NCI-H146 treated with DMSO at 0.1 percent for 48 hours (cell line): Measurements from ENCODE around the gene CCDC85C.

Source experiments
- DNase-seq: peaks from one replicate; lab custom pipeline; 2025; ENCODE audit not compliant: unreplicated experiment; lab: John Stamatoyannopoulos, UW

Gene CCDC85C

DNA sequence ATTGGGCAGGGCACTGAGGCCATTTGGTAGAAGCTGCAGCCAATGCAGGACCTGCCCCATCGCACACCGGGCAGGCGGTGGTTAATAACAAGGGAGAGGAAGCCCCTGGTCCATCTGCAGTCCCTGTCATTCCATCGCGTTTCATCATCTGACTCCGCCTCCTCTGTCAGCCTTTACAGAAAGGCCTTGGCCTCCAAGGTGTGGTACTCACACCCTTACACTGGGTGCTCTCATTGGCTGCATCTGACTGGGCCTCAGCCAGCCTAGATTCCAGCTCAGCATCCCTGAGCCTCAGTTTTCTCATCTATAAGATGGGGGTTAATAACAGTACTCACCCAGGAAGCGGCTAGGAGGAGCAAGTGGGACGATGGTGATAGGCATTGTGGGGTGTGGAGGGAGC, 26.2 kb upstream of the CCDC85C start:
- DNase-seq = no peak

DNA sequence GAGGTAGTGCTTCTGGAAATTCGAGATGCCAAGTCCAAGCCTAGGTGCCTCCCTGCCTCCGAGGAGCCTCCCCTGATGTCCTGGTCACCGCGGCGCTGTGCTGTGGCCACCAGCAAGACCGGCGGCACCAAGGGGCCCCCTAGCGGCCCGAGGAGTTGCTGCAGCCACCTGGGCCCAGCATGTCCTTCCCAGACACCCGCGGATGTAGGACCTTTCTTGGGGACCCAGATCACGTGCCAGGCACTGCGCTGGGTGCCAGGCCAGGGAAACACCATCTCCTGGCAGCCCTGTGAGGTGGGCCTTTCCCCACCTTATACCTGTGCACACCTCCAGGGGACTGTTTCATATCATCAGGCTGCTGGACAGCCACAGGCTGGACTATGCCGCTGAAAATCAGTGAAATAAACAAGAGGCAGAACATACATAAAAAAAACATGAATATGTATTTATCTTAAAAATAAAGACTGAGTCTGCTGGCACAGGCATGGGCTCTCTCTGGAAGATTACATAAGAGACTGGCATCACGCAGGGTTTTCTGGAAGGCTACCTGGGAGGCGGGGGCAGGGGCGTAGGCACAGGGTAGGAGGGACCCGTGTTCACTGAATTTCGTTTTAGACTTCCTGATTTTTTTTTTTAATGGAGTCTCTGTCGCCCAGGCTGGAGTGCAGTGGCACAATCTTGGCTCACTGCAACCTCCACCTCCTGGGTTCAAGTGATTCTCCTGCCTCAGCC, 25.0 kb upstream of the CCDC85C start:
- peak; percentile 21 for DNase-seq

DNA sequence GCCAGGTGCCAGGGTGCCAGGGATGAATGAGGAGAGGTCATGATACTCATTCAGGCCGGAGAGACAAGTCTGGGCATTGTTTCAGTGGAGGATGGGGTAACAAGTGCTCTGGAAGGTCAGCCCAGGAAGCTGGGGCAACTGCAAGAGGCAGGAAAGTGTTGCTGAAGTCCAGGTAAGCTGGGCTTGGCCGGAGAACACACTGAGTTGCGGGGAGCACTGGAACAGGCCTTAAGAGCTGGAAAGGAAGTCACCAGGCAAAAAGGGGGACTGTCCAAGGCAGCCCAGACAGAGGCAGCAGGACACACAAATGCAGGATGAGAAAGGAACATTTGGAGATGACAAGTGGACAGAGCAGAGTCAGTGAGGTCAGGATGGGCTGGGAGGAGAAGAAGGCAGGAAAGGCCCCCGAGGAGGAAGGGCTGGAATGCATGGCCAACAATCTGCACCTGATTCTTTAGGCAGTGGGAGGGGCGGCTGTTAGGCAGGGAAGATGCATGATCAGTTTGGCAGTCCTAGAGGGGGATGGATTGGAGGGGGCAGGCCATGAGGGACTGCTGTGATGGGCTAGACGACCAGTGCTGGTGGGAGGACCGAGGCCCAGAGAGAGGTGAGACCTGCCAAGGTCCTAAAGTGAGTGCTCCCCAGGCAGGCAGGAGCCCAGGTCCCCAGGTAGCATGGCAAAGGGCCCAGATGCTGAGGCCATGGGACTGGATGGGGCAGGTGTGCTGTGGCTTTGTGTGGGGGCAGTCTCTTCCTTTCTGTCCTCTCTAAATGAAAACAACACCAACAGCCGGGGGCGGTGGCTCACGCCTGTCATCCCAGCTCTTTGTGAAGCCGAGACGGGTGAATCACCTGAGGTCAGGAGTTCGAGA, 23.7 kb upstream of the CCDC85C start:
- no peak for DNase-seq

DNA sequence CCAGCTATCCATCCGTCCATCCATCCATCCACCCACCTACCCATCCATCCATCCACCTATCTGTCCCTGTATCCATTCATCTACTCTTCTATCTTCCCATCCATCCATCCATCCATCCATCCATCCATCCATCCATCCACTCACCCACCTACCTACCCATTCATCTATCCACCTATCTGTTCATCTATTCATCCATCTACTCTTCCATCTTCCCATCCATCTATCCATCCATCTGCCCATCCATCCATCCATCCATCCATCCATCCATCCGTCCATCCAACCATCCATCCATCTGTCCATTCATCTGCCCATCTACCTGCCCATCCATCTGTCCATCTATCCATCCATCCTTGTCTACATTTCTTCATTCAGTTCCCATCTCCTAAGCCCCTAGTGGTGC, 23.1 kb upstream of the CCDC85C start:
- DNase-seq = no peak

DNA sequence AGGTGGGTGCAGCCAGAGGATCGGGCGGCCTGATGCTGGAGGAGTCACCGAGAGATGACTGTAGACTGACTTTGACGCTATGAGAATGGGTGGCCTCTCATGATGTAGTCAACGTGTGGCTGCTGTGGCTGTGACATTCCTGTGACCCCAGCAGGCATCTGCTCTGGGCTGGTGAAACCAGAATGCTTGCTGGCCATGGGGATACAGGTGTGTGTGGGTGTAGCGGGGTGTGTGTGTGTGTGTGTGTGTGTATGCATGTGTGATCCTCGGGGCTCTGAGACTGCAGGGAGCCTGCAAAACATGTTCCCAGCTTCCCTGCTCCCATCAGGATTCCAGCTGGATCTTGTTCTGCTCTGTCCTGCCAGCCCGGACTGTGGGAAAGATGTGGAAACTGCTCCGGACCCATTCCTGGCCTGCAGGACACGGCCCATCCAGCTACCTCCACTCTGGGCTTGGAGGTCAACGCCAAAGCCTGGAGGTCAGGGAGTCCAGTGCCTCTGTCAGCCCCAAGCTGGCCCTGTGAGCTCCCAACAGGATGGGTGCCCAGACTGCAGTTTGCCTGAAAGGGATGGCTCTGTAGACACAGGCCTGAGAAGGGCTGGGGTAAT, 22.1 kb upstream of the CCDC85C start:
- no peak for DNase-seq

DNA sequence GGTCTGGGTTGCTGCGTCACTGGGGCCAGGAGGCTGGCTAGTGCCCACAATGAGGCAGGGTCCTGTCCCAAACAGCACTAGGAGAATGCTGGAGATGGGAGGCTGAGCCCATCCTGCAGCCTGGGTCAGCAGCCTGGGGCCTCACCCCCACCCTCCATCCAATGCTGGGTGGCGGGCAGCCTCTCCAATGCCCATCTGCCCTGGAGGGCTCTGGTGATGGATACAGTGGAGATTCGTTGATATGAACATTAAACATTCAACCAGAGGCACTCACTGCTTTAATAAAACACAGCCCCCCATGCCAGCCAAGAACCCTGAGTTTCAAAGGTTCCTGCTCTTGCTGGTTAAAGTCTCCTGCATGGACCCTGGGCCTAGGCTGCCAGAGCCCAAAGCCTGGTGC, 21.5 kb upstream of the CCDC85C start:
- DNase-seq = no peak

DNA sequence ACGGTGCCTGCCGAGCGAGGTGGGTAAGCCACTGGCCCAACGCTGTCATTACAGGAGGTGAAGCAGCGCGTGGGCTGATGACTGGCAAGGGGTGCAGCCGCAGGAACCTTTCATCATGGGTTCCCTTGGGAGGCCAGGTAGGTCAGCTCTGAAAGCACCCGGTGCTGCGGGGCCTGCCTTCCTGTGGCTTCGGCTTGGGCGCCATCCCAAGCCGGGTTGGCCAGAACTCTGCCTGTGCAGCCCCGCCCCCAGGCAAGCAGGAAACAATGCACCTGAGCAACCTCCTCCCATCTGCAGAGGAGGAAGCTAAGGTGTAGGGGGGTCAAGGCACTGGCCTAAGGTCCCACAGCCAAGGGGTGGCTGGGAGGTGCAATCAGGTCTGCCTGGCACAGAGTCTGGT, 21.0 kb upstream of the CCDC85C start:
- DNase-seq = no peak

DNA sequence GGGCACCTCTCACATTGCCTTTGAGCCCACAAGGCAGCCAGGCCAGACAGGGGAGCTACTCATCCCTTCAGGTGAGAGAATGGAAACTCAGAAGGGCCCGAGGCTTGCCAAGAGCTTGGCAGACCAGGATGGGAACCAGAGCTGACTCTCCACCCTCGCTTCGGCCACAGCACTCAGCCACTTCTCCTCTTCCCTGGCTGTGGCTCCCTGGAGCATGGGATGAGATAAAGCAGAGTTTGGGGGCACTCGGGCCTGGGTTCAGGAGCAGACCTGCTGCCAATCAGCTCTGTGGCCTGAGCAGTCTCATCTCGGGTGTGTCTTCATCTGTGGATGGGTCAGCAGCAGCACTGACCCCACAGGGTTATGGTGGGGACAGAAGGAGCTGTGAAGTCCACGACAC, 20.0 kb upstream of the CCDC85C start:
- no peak for DNase-seq

DNA sequence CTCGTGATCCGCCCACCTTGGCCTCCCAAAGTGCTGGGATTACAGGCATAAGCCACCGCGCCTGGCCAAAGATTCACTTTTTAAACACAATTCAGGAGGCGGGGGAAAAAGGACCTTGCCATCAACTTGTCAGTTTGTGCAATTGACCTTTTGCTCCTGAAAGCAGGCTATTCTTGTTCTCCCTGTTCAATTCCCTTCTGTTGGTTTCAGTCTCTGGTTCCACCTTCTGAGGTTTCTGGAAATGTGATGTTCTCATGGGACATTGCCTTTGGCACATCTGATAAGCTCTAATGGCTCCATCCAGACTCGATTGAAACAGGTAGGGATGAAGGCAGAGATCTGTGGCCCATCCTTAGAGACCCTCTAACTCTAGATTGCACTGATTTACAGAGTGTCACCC, 17.9 kb upstream of the CCDC85C start:
- DNase-seq = no peak

DNA sequence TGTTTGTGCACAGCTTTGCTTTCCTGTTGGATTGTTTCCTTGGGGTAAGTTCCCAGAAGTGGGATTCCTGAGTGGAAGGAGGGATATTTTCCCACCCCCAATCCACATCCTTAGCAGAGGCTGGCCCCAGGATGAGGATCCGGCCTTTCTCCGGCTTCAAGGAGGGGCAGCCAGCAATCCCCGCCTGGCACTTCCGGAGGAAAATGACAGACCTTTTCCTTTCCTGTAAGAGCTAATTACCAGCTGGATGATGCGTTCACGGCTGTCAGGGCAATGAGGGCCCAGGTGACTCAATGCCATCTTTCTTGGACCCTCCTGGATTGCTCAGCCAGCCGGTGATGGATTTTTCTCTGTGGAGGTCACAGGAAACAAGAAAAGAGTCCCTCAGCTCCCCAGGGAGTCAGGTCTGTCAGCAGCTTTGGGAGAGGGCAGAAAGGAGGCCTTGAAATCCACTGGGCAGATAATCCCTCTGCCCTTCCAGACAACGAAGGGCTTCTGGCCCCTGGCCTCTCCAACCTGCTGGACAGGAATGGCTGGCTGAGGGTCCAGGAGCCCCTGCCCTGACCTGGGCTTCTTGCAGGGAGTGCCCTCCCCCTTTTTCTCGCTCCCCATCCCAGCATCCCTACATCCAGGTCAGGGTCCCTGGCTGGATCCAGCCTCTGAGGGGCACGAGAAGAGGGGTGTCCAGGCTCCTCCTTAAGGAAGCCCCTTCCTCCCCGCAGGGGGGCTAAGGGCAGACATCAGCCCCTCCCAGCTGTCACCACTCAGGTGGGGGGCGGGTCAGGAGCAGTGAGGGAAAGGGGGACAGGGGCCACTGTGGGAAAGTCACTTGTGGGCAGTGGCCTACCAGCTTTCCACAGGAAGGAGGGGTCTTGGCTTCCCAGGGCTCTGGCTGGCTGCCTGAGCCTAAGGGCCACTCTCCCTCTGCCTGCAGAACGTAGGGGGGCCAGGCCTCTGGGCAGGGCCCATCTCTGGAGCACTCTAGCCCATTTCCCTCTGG, 16.1 kb upstream of the CCDC85C start:
- no peak for DNase-seq

DNA sequence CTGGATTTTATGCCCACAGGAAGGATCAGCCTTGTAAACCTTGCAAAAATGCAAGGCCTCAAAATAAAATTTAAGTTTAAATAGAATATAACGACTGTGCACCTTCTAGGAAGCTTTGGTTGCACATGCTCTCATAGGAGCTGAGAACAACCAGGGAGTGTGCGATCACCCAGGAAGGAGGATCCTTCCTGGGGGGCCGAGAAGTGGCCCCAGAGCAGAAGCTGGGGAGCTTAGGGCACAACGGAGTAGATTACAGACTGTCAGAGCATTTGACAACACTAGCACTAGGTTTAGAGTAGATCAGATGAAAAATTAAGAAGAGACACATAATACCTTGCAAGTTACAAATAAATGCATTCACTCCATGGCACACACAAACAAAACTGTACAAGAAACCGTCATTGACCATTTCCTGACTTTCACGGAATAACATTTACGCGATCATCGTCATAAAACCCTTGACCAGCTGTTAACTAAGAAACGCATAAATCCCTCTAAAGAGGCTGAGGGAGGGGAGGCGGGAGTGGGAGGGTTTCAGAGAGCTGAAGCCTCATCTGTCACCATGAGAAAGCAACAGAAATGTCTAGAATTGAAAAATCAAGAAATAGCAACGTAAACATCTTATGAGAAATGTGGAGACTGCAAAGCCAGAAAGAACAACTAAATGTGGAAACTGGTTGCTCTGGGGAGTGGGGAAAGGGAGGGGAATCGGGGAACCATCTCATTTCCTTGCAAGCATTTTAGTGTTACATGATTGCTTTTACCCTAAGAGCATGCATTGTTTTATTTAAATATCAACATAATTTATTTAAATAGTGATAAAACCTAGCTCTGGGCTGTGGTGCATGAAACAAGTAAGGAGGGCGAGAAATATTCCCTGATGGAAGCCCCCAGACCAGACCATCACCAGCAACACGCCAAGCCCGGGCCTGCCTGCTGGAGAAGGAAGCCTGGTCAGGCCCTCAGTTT, 13.1 kb upstream of the CCDC85C start:
- no peak for DNase-seq

DNA sequence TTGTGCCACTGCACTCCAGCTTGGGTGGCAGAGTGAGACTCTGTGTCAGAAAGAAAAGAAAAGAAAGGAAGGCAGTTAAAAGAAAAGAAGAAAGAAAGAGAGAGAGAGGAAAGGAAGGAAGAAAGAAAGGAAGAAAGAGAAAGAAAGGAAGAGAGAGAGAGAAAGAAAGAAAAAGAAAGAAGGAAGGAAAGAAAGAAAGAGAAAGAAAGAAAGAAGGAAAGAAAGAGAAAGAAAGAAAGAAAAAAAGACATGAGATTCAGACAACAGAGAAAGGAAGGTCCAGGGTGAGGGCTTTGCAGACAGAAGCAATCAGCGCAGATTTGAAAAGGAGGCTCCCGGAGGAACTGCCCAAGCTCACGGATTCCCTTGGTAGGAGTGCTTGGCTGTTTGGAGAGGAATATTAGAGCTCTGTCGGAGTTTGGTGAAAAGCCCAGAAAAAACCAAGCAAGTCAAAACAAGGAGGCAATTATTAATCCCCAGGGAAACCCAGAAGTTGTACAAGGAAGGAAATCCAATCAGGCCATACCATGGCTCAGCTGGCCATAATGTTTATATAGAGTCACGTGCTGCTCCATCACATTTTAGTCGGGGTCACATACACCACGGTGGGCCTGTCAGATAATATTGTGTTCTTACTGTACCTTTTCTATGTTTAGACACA, 11.6 kb upstream of the CCDC85C start:
- DNase-seq = no peak

DNA sequence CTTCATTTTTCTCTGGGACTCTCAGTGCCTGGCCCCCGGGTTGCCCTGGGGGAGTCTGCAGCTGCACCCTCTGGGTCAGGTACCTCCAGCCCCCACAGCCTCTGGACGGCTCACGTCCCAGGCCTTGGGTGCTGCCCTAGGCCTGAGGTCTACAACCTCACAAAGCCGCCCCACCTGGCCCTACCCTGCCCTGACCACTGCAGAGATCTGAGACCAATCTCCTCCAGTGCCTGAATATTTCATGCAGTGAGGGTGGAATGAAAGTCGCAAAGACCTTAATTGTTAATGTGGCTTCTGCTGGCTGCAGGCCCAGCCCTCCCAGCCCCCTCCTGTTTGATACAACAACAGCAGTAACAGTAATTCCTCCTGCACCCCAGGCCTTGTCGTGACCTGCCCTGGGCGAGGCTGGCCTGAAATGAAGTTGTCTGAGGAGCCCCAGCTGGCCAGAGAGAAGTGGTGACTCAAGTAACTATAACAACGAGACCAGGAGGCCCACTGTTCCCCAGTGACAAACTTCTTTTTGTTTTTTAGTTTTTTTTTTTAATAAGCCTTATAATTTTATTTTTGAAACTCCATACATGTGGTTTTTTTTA, 8.8 kb upstream of the CCDC85C start:
- DNase-seq = no peak

DNA sequence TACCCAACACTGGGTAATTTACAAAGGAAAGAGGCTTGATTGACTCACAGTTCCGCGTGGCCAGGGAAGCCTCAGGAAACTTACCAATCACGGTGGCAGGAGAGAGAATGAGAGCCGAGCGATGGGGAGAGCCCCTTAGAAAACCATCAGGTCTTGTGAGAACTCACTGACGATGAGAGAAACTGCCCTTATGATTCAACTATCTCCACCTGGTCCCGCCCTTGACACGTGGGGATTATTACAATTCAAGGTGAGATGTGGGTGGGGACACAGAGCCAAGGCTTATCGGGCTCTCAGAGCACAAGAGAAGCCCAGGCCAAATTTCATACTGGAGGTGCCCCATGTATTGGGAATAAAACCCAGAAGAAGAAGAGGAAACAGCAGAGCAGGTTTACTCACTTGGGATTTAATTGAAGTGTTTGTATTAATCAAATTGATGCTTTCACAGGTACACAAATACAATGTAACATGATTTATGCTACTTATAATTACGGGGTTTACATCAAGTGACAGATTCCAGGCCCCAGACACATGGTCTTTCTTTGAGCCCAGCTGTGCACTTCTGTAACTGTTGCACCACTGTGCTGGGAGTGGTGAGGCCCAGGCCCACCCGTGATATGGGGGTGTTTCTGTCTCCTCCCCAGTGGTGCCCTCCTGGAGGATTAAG, 8.2 kb upstream of the CCDC85C start:
- DNase-seq = no peak

DNA sequence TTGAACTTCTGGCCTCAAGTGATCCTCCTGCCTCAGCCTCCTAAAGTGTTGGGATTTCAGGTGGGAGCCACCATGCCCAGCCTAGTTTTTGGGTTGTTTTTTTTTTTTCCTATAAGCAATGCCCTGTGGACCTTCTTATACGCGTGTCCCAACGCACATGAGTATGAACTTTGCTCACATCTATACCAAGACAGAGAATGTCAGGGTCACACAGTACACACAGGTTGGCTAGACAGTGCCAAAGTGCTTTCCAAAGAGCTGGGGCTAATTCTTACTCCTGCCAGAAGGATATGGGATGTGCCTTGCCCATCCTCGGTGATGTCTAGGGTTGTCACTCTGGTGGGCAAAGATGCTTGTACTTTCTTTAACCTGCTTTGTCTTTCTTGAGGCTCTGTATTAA, 7.6 kb upstream of the CCDC85C start:
- DNase-seq = no peak

DNA sequence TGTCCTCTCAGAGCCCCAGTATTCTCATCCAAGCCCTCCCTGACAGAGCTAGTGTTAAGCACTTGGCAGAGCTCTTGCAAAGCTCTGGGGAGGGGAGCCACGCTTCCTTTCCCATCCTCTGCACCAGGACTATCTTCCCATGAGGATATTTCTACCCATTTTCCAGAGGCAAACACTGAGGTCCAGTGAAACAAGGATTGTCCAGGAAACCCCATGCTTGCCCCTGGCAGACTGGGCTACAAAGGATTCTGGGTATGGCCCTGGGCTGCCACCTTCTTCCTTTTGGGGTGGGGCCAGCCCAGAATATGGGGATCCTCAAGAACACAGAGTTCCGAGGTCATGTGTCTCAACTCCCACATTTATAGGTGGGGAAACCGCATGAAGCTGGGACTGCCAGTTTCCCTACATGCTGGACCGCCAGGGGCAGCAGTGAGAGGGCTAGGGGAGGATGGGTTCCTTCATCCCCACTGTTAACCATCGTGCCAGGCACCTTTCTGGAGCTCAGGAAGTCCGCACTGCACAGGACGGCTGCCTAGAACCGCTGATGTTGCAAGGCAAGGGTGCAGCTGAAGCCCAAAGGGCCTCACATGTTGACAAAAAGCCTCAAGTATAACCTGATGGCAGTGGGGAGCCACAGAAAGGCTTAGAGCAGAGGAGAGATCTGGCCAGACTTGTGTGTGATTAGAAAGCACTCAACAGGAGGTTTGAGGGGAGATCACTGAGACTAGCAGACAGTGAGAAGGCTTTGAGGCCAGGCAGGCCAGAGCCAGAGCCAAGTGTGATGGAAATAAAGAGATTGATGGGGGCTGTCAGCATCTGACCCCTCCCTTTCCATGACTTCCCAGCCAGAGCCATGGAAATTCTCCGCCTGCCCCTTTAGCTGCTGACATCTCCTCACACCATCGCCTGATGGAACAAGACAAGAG, 5.5 kb upstream of the CCDC85C start:
- no peak for DNase-seq

DNA sequence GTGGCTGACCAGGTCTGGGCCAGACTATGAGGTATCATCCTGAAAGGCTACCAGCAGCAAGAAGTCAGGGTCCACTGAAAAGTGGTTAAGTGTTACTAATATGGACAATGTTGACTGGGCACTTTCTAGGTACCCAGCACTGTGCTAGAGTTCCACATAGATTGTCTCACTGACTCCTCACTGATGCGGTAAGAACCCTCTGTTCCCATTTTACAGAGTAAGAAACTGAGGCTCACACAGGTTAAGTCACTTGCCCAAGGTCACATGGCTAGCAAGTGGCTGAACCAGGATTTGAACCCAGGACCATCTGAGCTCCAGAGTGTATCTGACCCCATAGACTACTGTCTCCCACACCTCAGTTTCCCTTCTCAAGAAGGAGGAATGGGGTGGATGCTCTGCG, 4.6 kb upstream of the CCDC85C start:
- DNase-seq = no peak
